HS-5 (cell line): ENCODE data around the gene HTRA1.
A peak's percentile ranks its signal among the peaks of the same experiment; 100 is the strongest.

Experiments used
- DNase-seq: peaks from one replicate; pipeline ENCODE4 v3.0.0-alpha.2; 2012; ENCODE audit warnings: low read depth

HTRA1 gene

DNA sequence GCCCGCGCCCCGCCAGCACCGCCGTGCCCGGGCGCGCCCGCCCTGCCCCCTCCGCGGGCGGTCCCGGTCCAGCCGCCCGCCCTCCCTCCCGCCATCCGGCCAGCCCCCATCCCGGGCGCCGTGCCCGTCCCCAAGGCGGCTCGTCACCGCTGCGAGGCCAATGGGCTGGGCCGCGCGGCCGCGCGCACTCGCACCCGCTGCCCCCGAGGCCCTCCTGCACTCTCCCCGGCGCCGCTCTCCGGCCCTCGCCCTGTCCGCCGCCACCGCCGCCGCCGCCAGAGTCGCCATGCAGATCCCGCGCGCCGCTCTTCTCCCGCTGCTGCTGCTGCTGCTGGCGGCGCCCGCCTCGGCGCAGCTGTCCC, at the start of gene HTRA1:
HTRA1 (plus strand) TSS at position 187 of the 362 bp plus-strand sequence; CDS start at position 287, 100 bp downstream.
- DNase-seq: no peak

GRCh38 chr10:122413327-122413726, 48.0 kb upstream of the HTRA1 start:
- DNase-seq: no peak

GRCh38 chr10:122417667-122418066, 43.7 kb upstream of the HTRA1 start:
- no peak for DNase-seq

- no peak for DNase-seq
Measured at GRCh38 chr10:122419016-122419415, 42.3 kb upstream of the HTRA1 start.

DNA sequence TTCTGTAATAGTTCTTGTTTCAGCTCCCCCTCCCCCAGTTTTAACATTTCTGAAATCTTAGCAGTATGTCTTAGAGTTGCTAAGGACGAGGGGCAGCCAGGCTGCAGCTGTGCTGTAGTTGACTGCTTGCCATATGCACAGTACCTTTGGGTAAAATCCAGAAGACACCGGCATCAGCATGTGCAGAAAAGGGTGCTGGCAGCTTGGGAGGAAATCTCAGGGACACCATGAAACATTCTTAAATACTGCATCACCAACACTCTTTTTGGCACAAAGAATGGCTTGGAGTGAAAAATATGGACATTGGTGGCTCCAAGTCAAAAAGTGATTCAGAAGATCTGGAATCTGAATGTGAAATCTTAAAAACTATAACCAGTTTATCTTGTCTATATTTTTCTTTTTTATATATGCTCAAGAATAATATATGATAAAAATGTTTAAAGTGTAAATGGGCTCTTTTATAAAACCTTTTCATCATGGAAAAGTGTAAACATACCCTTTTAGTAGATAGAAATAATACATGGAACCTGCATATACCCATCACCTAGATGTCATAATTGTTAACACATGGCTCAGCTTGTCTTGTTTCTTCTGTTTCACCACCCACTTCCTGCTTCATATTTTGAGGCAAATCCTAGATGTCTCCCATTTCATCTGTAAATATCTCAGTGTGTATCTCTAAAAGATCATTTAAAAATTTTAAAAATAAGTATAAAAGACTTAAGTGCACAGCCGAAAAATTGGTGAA, 41.3 kb upstream of the HTRA1 start:
- peak; percentile 58 for DNase-seq

- DNase-seq: no peak
Measured at GRCh38 chr10:122420624-122421007, 40.7 kb upstream of the HTRA1 start.

- no peak for DNase-seq
Measured at GRCh38 chr10:122421054-122421625, 40.2 kb upstream of the HTRA1 start.

DNA sequence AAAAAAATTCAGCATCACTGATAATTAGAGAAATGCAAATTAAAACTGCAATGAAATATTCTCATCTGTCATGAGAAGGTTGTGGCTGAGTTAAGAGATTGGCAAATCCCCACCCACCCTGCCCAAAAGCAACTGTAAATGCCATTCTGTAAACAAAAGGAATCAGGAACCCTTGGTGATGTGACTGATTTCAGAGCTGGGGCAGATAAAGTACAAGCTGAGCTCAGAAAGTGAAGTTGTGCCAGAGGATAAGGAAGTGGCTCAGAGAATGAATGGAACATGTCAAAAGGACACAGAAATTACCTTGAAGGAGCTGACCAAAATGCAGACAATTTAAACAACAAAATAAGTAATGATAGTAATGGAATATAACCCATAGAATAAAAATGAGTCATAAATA, 39.6 kb upstream of the HTRA1 start:
- DNase-seq: no peak

GRCh38 chr10:122422266-122422989, 38.9 kb upstream of the HTRA1 start:
- no peak for DNase-seq

GRCh38 chr10:122424059-122424458, 37.3 kb upstream of the HTRA1 start:
- DNase-seq: no peak

- DNase-seq: no peak
Measured at GRCh38 chr10:122426829-122427228, 34.5 kb upstream of the HTRA1 start.

- DNase-seq: no peak
Measured at GRCh38 chr10:122427280-122427679, 34.1 kb upstream of the HTRA1 start.

DNA sequence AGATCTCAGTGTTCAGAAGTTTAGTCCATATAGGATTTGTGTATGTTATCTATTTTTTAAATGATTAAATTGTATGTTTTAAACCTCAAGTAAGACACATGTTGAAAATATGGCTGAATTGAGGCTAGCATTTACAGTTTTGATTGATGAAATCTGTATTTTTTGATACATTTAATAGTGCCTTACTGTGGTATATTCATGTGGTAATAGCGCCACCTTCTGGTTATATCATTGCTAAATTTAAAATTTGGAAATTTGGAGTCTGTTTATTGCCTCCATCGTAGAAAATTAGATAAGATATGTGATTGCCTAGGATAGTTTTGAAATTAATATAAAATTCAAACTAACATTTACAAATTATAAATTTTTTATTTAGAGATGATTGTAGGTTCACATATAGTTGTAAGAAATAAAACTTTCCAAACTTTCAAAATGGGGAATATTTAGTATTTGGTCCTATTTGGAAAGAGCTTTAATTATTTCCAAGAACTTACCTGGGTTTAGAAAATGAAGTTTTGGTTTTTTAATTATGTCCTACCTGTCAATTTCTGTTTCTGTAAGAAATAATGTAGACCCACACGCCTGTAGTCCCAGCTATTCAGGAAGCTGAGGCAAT, 26.0 kb upstream of the HTRA1 start:
- peak; percentile 31 for DNase-seq

- DNase-seq: no peak
Measured at GRCh38 chr10:122441961-122442360, 19.4 kb upstream of the HTRA1 start.

GRCh38 chr10:122445469-122445868, 15.9 kb upstream of the HTRA1 start:
- DNase-seq: no peak

DNA sequence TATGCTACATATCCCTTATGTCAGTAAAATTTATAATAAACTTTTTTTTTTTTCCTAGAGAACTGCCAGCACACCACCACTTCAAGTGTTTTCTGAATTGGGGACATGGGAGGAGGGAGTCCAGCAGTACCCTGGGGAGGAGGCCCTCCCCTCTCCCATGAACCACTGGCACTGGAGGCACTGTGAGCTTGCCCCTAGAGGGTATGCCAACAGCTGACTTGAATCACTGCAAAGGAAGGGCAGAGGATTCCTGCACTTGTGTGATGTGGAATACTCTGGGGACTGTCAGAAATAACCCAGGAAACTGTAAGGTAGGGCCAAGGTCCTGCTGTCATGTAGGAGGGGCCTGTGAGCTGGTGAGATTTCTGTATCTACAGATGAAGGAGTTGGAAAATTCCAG, 15.4 kb upstream of the HTRA1 start:
- DNase-seq: no peak

DNA sequence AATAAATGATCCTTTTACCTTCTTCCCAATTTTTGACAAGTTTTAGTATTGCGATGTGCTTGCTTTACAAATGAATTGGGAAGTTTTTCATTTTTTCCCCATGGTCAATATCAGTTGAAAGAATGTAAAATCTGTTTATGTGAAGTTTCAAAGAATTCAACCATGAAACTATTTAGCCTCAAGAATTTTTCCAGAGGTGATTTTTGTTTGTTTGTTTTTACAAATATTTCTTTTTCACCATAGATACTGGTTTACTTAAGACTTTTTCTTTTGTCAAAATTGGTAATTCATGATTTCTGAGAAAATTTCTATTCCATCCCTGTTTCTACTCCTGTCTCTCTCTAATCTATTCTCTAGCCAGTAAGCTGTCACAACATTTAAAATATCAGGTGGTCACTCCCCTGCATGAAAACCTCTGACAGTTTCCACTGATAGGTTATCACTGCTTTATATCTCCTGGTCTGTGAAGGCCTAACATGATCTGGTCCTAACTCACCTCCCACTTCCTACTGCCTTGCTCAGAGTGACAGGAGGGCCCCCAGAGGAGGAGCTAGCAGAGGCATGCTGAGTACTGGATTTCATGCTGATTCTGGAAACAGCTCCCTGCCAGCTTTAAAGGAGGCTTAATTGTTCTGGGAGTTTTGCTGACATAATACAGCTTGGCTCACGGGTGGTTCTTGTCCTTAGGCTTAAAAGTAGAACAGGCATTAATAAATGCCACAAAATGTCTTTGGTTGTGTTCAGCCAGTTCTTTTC, 14.5 kb upstream of the HTRA1 start:
- no peak for DNase-seq

- DNase-seq: no peak
Measured at GRCh38 chr10:122448600-122448999, 12.8 kb upstream of the HTRA1 start.

DNA sequence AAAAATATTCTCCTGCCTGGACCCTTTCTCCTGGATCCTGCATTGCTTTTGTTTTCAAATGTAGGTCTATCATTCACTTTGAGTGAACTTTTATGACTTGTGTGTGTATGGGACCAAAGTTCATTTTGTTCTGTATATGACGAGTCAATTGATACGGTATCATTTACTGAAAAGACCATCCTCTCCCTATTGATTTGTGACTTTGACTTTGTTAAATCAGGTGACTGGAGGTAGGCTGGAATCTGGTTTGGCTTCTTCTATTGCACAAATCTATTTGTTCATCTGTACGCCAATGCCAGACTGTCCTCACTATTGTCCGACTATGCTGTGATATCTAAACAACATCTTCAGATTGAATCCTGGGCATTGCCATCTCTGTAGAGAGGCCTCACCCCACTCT, 12.2 kb upstream of the HTRA1 start:
- DNase-seq: no peak

GRCh38 chr10:122450353-122450990, 10.9 kb upstream of the HTRA1 start:
- no peak for DNase-seq

- DNase-seq: no peak
Measured at GRCh38 chr10:122454071-122454470, 7.3 kb upstream of the HTRA1 start.

DNA sequence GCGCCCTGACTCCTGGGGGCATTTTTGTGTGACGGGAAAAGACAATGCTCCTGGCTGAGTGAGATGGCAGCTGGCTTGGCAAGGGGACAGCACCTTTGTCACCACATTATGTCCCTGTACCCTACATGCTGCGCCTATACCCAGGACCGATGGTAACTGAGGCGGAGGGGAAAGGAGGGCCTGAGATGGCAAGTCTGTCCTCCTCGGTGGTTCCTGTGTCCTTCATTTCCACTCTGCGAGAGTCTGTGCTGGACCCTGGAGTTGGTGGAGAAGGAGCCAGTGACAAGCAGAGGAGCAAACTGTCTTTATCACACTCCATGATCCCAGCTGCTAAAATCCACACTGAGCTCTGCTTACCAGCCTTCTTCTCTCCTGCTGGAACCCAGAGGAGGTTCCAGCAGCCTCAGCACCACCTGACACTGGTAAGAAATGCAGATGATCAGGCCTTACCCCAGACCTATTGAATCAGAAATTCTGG, 6.7 kb upstream of the HTRA1 start, which contains the start of gene ARMS2:
ARMS2 (plus strand) TSS at position 51 of the 478 bp plus-strand sequence; CDS start at position 126, 75 bp downstream.
- no peak for DNase-seq
